Lower lobe of right lung (tissue), 2 donors: Measurements from ENCODE around the gene ARNT2. TPM values are rescaled to one million over a fixed set of nuclear protein-coding genes. Genes with fewer than 3 reads are reported as not detected.
A peak's percentile ranks its signal among the peaks of the same experiment; 100 is the strongest.

Experiments used
- ATAC-seq, 2 donors: fragments of 200-7000 bp; cut with Tn5 transposase; one replicate each; pipeline ENCODE4 v1.9.1; 2020 to 2022; ENCODE audit warnings: mild to moderate bottlenecking in 2 of 2, moderate library complexity in 2 of 2
- DNase-seq: peaks from one replicate; pipeline ENCODE4 v3.0.0-alpha.2; 2020
- H3K27ac ChIP-seq: fragments of 200-600 bp; one replicate; pipeline ENCODE4 v1.8.0; 2022
- H3K27me3 ChIP-seq: fragments of 200-600 bp; one replicate; pipeline ENCODE4 v1.8.0; 2022; ENCODE audit warnings: low read depth
- H3K36me3 ChIP-seq: fragments of 200-600 bp; one replicate; pipeline ENCODE4 v1.8.0; 2022; ENCODE audit warnings: mild to moderate bottlenecking
- H3K4me1 ChIP-seq: fragments of 200-600 bp; one replicate; pipeline ENCODE4 v1.8.0; 2022
- H3K4me3 ChIP-seq: fragments of 200-600 bp; one replicate; pipeline ENCODE4 v1.8.0; 2022; ENCODE audit warnings: mild to moderate bottlenecking
- H3K9me3 ChIP-seq: fragments of 200-600 bp; one replicate; pipeline ENCODE4 v1.8.0; 2022
- CTCF ChIP-seq: fragments of 200-600 bp; IDR thresholded peaks from one replicate; pipeline ENCODE4 v1.8.0; 2022; ENCODE audit warnings: antibody characterized with exemption, mild to moderate bottlenecking
- intact Hi-C: fragments of 100-400 bp; cut with DNase I; formaldehyde crosslinking; loops from one replicate; pipeline ENCODE4 v1.11.0; 2022
- total RNA-seq: library from RNA; stranded (reverse); fragmentation: NEBNext Ultra II Directional; extraction: Animal tissue kit (Norgen Biotek cat#: 25700); gene quantifications from one replicate; pipeline ENCODE4 v1.2.1, GENCODE V29; 2021
- donor health status: DM: no; HTN: yes; CAD: no; lungs with severe emphysema.

ARNT2 gene
- total RNA-seq, 1 donor from 2014 or later: 11.4 TPM

- ATAC-seq: peak in 1 of 2 donors; percentile 5
- peaks cover 3% of the 10 kb centered on the region for H3K27me3 ChIP-seq
- no peaks in the 10 kb centered on the region for H3K9me3 ChIP-seq
- no peak for DNase-seq
- no peak overlapping the region for H3K4me3 ChIP-seq
- intact Hi-C loops: loop anchor here (10.0 kb wide), 2 partner anchors 320 to 520 kb away; partner anchors contain the start of gene CEMIP
- peaks cover 37% of the 10 kb centered on the region for H3K4me1 ChIP-seq
- H3K36me3 ChIP-seq: no peaks in the 10 kb centered on the region
- no peak for TF ChIP-seq CTCF
- no peak overlapping the region for H3K27ac ChIP-seq
These were observed 51.0 kb downstream of the ARNT2 start for GRCh38 chr15:80455051-80455648.

- peak; percentile 86 to 89 for ATAC-seq
- Histone ChIP-seq H3K4me1 (peaks cover 30% of the 10 kb centered on the region), H3K27me3 (peaks cover 3% of the 10 kb centered on the region), H3K36me3 (no peaks in the 10 kb centered on the region), H3K9me3 (no peaks in the 10 kb centered on the region), H3K27ac (no peak overlapping the region), H3K4me3 (no peak overlapping the region)
- peak; percentile 93 for TF ChIP-seq CTCF
- no peak for DNase-seq
- intact Hi-C loops: loop anchor here (10.0 kb wide), 2 partner anchors 319 to 519 kb away; partner anchors contain the start of gene CEMIP
These were observed 51.7 kb downstream of the ARNT2 start for GRCh38 chr15:80455668-80456442.

GRCh38 chr15:80456517-80457492 lies 52.6 kb downstream of the ARNT2 start:
- DNase-seq: no peak

GRCh38 chr15:80457896-80458295 lies 53.7 kb downstream of the ARNT2 start:
- Histone ChIP-seq H3K27me3 (peaks cover 3% of the 10 kb centered on the region), H3K27ac (no peak overlapping the region), H3K4me1 (peaks cover 29% of the 10 kb centered on the region), H3K9me3 (no peaks in the 10 kb centered on the region), H3K36me3 (no peaks in the 10 kb centered on the region), H3K4me3 (no peak overlapping the region)
- intact Hi-C loops: loop anchor here (10.0 kb wide), 2 partner anchors 317 to 517 kb away; partner anchors contain the start of gene CEMIP
- no peak for TF ChIP-seq CTCF
- ATAC-seq: no peak
- DNase-seq: no peak

More at GRCh38 chr15:80456517-80457492, 52.6 kb downstream of the ARNT2 start:
- Histone ChIP-seq H3K4me3 (no peak overlapping the region), H3K9me3 (no peaks in the 10 kb centered on the region), H3K27me3 (peaks cover 3% of the 10 kb centered on the region), H3K27ac (no peak overlapping the region), H3K36me3 (no peaks in the 10 kb centered on the region), H3K4me1 (peaks cover 29% of the 10 kb centered on the region)
- no peak for TF ChIP-seq CTCF
- ATAC-seq: no peak
- intact Hi-C loops: loop anchor here (10.0 kb wide), 2 partner anchors 318 to 518 kb away; partner anchors contain the start of gene CEMIP

- Histone ChIP-seq H3K27ac (no peak overlapping the region), H3K4me1 (peaks cover 29% of the 10 kb centered on the region), H3K4me3 (no peak overlapping the region), H3K36me3 (no peaks in the 10 kb centered on the region), H3K9me3 (no peaks in the 10 kb centered on the region), H3K27me3 (peaks cover 3% of the 10 kb centered on the region)
- intact Hi-C loops: loop anchor here (10.0 kb wide), 2 partner anchors 316 to 516 kb away; partner anchors contain the start of gene CEMIP
- no peak for TF ChIP-seq CTCF
- DNase-seq (no peak), ATAC-seq (no peak)
These were observed 54.4 kb downstream of the ARNT2 start for GRCh38 chr15:80458580-80458979.
